ENCODE measurements around the gene PAM16.

The PAM16 gene

GRCh38 chr16:4386451-4386805 is 35.3 kb upstream of the PAM16 start:
- H3K4me1 ChIP-seq (ENCODE audit: control insufficient read depth, insufficient read depth, low read length) = no peaks in the 10 kb centered on the region
- no peaks in the 10 kb centered on the region for H3K9me3 ChIP-seq (ENCODE audit: control insufficient read depth, insufficient read depth, low read depth, low read length)
- H3K27ac ChIP-seq (ENCODE audit: extremely low read depth, low read depth, low read length) = no peak overlapping the region
- POLR2A ChIA-PET = no interaction called here
- CTCF ChIA-PET = interaction anchor here (0.8 to 2.3 kb wide), 3 partner anchors 9 to 18 kb away, joined by 3 to 6 read pairs (median 5); no protein-coding TSS in a partner anchor
- no peak overlapping the region for H3K4me3 ChIP-seq (ENCODE audit: low read depth, low read length)
- peaks cover 0 to 55% of the 10 kb centered on the region in 2 experiments; a peak in 1 of 3 replicates for H3K36me3 ChIP-seq (ENCODE audit: control insufficient read depth in 2 of 2, insufficient read depth in 1 of 2, low read length in 2 of 2)
- TF ChIP-seq MYNN (tag by site-specific recombination; IDR thresholded peaks at IDR 0.05; ENCODE audit: borderline replicate concordance) (no peak), GLI4 (tag by site-specific recombination; IDR thresholded peaks at IDR 0.05) (no peak), KLF1 (tag by site-specific recombination; IDR thresholded peaks at IDR 0.05) (peak; percentile 100), ELK4 (IDR thresholded peaks at IDR 0.05; ENCODE audit: borderline replicate concordance, low read depth, low read length) (no peak), ZNF248 (tag by site-specific recombination; IDR thresholded peaks at IDR 0.05) (no peak), ZNF394 (tag by site-specific recombination; IDR thresholded peaks at IDR 0.05; ENCODE audit: borderline replicate concordance) (no peak), KLF8 (tag by site-specific recombination; IDR thresholded peaks at IDR 0.05) (0 out of 2 replicates have a peak, but pooled peaks have one; percentile 35), ZNF112 (tag by site-specific recombination; IDR thresholded peaks at IDR 0.05) (no peak), ZNF623 (tag by site-specific recombination; IDR thresholded peaks at IDR 0.05) (no peak), ZNF549 (tag by site-specific recombination; IDR thresholded peaks at IDR 0.05) (no peak), ZNF529 (tag by site-specific recombination; IDR thresholded peaks at IDR 0.05; ENCODE audit: insufficient replicate concordance) (no peak), ZNF214 (tag by site-specific recombination; IDR thresholded peaks at IDR 0.05; ENCODE audit: borderline replicate concordance) (no peak), BCL11A (tag by site-specific recombination; IDR thresholded peaks at IDR 0.05; ENCODE audit: low read depth) (no peak), ZNF292 (tag by site-specific recombination; IDR thresholded peaks at IDR 0.05; ENCODE audit: borderline replicate concordance, low read depth) (no peak), PRDM1 (tag by site-specific recombination; IDR thresholded peaks at IDR 0.05) (no peak)
- TF ChIP-seq, protein P1, sequence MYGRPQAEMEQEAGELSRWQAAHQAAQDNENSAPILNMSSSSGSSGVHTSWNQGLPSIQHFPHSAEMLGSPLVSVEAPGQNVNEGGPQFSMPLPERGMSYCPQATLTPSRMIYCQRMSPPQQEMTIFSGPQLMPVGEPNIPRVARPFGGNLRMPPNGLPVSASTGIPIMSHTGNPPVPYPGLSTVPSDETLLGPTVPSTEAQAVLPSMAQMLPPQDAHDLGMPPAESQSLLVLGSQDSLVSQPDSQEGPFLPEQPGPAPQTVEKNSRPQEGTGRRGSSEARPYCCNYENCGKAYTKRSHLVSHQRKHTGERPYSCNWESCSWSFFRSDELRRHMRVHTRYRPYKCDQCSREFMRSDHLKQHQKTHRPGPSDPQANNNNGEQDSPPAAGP (tag by site-specific recombination; IDR thresholded peaks at IDR 0.05) = peak; percentile 72
- TF ChIP-seq, protein P2, sequence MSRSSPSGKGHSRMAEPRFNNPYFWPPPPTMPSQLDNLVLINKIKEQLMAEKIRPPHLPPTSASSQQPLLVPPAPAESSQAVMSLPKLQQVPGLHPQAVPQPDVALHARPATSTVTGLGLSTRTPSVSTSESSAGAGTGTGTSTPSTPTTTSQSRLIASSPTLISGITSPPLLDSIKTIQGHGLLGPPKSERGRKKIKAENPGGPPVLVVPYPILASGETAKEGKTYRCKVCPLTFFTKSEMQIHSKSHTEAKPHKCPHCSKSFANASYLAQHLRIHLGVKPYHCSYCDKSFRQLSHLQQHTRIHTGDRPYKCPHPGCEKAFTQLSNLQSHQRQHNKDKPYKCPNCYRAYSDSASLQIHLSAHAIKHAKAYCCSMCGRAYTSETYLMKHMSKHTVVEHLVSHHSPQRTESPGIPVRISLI (tag by site-specific recombination; IDR thresholded peaks at IDR 0.05) = no peak

DNA sequence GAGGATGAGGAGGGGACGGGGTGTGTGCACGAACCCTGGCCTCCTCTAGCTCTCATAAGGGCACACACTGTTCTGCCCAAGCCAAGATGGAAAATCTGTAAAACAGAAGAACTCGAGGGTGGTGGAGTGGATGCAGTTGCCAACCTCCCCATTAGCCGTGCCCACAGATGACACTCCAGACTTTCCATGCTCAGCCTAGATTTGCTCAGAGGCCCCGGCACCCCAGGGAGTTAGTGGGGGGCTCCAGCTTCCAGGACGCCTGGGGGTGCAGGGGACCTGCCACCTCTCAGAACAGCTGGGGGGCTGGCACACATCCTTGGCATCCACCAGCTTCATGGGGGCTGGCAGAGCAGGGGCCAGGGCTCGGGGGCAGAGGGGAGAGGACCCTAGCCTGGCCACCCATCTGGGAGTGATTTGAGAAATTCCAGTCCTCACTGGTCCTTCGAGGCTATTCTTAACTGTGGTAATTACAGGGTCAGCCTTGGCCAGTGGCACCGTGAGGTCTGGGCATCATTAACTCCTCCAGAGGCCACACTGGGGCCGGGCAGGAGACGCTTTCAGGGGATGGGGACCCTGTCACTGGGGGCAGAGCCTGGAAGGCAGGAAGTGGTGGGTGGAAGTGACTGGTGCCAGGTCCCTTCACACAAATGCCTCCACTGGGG is 34.8 kb upstream of the PAM16 start:
- POLR2A ChIA-PET = no interaction called here
- no peak overlapping the region for H3K27ac ChIP-seq (ENCODE audit: extremely low read depth, low read depth, low read length)
- no peaks in the 10 kb centered on the region for H3K4me1 ChIP-seq (ENCODE audit: control insufficient read depth, insufficient read depth, low read length)

More for the DNA sequence above, 34.8 kb upstream of the PAM16 start:
- Histone ChIP-seq H3K9me3 (ENCODE audit: control insufficient read depth, insufficient read depth, low read depth, low read length) (no peaks in the 10 kb centered on the region), H3K4me3 (ENCODE audit: low read depth, low read length) (no peak overlapping the region), H3K36me3 (ENCODE audit: control insufficient read depth in 2 of 2, insufficient read depth in 1 of 2, low read length in 2 of 2) (peaks cover 0 to 60% of the 10 kb centered on the region in 2 experiments; a peak in 1 of 3 replicates)
- CTCF ChIA-PET = interaction anchor here (1.3 to 2.3 kb wide), 2 partner anchors 8 to 16 kb away, joined by 5 to 6 read pairs; no protein-coding TSS in a partner anchor
- 0 out of 2 replicates have a peak, but pooled peaks have one; percentile 21 for TF ChIP-seq ZFHX2 (tag by site-specific recombination; conservative IDR thresholded peaks at IDR 0.05)
- 0 out of 2 replicates have a peak, but pooled peaks have one; percentile 26 for TF ChIP-seq GLIS2 (tag by site-specific recombination; IDR thresholded peaks at IDR 0.05)
- TF ChIP-seq ZNF366 (tag by site-specific recombination; conservative IDR thresholded peaks at IDR 0.05) = no peak
